Fibroblast of lung (primary cell): ENCODE data around the gene CD164. TPM values are rescaled to one million over a fixed set of nuclear protein-coding genes. Genes with fewer than 3 reads are reported as not detected.

Source experiments
- DNase-seq, 2 donors: peaks; one replicate each; pipeline versions ENCODE4 v3.0.0 to v3.0.0-alpha.2; 2010; ENCODE audit warnings: low read depth in 2 of 2
- H2AFZ ChIP-seq: 2 replicates; pipeline ENCODE4 v1.5.1; 2012; ENCODE audit warnings: low read length, control low read depth, inconsistent platforms
- H3K27ac ChIP-seq: 2 replicates; pipeline ENCODE4 v1.5.1; 2011; ENCODE audit warnings: low read length, control low read depth; ENCODE audit not compliant: insufficient read depth
- H3K27me3 ChIP-seq: 2 replicates; pipeline ENCODE4 v1.5.1; 2011; ENCODE audit warnings: mild to moderate bottlenecking, low read length; ENCODE audit not compliant: control insufficient read depth, insufficient read depth
- H3K36me3 ChIP-seq: 2 replicates; pipeline ENCODE4 v1.5.1; 2011; ENCODE audit warnings: low read length; ENCODE audit not compliant: control insufficient read depth, insufficient read depth
- H3K4me1 ChIP-seq: 2 replicates; pipeline ENCODE4 v1.5.1; 2011; ENCODE audit warnings: low read length; ENCODE audit not compliant: control insufficient read depth, insufficient read depth; ENCODE audit errors: extremely low read depth
- H3K4me2 ChIP-seq: 2 replicates; pipeline ENCODE4 v1.5.1; 2011; ENCODE audit warnings: low read length, control low read depth; ENCODE audit not compliant: insufficient read depth; ENCODE audit errors: extremely low read depth
- H3K4me3 ChIP-seq, 4 experiments: fragments of 200-600 bp in 1 of 4; sonication (generic) in 1 of 4; replicated peaks in 1 of 4; 2 replicates each; pipeline ENCODE4 v1.5.1; 2011 to 2016; ENCODE audit warnings: low read length in 4 of 4, low read depth in 3 of 4, mild to moderate bottlenecking in 3 of 4, control low read depth in 2 of 4, inconsistent platforms in 1 of 4, mixed read lengths in 1 of 4; ENCODE audit not compliant: insufficient read depth in 1 of 4; ENCODE audit errors: control extremely low read depth in 1 of 4
- H3K79me2 ChIP-seq: 2 replicates; pipeline ENCODE4 v1.5.1; 2012; ENCODE audit warnings: mild to moderate bottlenecking, low read length, inconsistent platforms; ENCODE audit not compliant: control insufficient read depth, insufficient read depth
- H3K9ac ChIP-seq: 2 replicates; pipeline ENCODE4 v1.5.1; 2011; ENCODE audit warnings: mild to moderate bottlenecking, low read length, control low read depth; ENCODE audit not compliant: insufficient read depth
- H3K9me3 ChIP-seq: 2 replicates; pipeline ENCODE4 v1.5.1; 2012; ENCODE audit warnings: low read depth, low read length; ENCODE audit not compliant: control insufficient read depth, insufficient read depth
- H4K20me1 ChIP-seq: 2 replicates; pipeline ENCODE4 v1.5.1; 2011; ENCODE audit warnings: low read length; ENCODE audit not compliant: control insufficient read depth, insufficient read depth; ENCODE audit errors: extremely low read depth
- EZH2 ChIP-seq: IDR thresholded peaks from 2 replicates; pipeline ENCODE4 v1.5.1; 2012; ENCODE audit warnings: low read length, control low read depth, mild to moderate bottlenecking; ENCODE audit errors: missing control alignments
- polyA plus RNA-seq, 2 donors: library from polyadenylated mRNA; depleted of rRNA in 1 of 2; stranded (reverse) in 1 of 2; unstranded in 1 of 2; fragments of >200 nt; gene quantifications; 2 replicates each; pipeline ENCODE4 v1.2.1, GENCODE V29; 2011 to 2012; ENCODE audit warnings: missing spikeins in 1 of 2
- total RNA-seq: library from RNA; depleted of rRNA; stranded (reverse); fragments of >200 nt; gene quantifications from 2 replicates; pipeline ENCODE4 v1.2.1, GENCODE V29; 2014
- TF ChIP-seq, protein P1 (sequence below), 2 donors: IDR thresholded peaks in 1 of 2; conservative IDR thresholded peaks in 1 of 2; 1 replicate in 1 of 2; 2 replicates in 1 of 2; pipeline ENCODE4 v1.5.1; 2011 to 2012; ENCODE audit warnings: low read length in 2 of 2, control low read depth in 1 of 2, inconsistent platforms in 1 of 2, low read depth in 1 of 2, mild to moderate bottlenecking in 1 of 2

CD164 gene
- total and polyA plus RNA-seq, 2 donors (not counting 1 experiment from before 2014, with no cell fraction given): 232 to 280 TPM

GRCh38 chr6:109363753-109364152 is 18.5 kb downstream of the CD164 start:
- H3K36me3 ChIP-seq: peaks cover 9% of the 10 kb centered on the region
- TF ChIP-seq, protein P1, sequence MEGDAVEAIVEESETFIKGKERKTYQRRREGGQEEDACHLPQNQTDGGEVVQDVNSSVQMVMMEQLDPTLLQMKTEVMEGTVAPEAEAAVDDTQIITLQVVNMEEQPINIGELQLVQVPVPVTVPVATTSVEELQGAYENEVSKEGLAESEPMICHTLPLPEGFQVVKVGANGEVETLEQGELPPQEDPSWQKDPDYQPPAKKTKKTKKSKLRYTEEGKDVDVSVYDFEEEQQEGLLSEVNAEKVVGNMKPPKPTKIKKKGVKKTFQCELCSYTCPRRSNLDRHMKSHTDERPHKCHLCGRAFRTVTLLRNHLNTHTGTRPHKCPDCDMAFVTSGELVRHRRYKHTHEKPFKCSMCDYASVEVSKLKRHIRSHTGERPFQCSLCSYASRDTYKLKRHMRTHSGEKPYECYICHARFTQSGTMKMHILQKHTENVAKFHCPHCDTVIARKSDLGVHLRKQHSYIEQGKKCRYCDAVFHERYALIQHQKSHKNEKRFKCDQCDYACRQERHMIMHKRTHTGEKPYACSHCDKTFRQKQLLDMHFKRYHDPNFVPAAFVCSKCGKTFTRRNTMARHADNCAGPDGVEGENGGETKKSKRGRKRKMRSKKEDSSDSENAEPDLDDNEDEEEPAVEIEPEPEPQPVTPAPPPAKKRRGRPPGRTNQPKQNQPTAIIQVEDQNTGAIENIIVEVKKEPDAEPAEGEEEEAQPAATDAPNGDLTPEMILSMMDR (conservative IDR thresholded peaks at IDR 0.05 in 1 of 2, IDR thresholded peaks at IDR 0.05 in 1 of 2; ENCODE audit: low read depth in 1 of 2, low read length in 2 of 2): no peak
- no peak for TF ChIP-seq EZH2

GRCh38 chr6:109362102-109362884 is 20.0 kb downstream of the CD164 start:
- no peak overlapping the region for H3K9ac ChIP-seq
- H4K20me1 ChIP-seq: no peaks in the 10 kb centered on the region
- H3K4me2 ChIP-seq: no peak overlapping the region
- no peak overlapping the region for H3K27ac ChIP-seq
- no peaks in the 10 kb centered on the region for H3K4me1 ChIP-seq
- no peaks in the 10 kb centered on the region for H3K9me3 ChIP-seq
- H3K79me2 ChIP-seq: no peaks in the 10 kb centered on the region
- TF ChIP-seq EZH2: no peak
- TF ChIP-seq, protein P1 (conservative IDR thresholded peaks at IDR 0.05 in 1 of 2, IDR thresholded peaks at IDR 0.05 in 1 of 2; ENCODE audit: low read depth in 1 of 2, low read length in 2 of 2): no peak
- peaks cover 9% of the 10 kb centered on the region for H3K36me3 ChIP-seq
- no peak overlapping the region for H2AFZ ChIP-seq
- H3K4me3 ChIP-seq: no peak overlapping the region
- DNase-seq: no peak
- H3K27me3 ChIP-seq: no peaks in the 10 kb centered on the region

More at GRCh38 chr6:109363753-109364152, 18.5 kb downstream of the CD164 start:
- no peaks in the 10 kb centered on the region for H3K79me2 ChIP-seq
- no peak overlapping the region for H3K27ac ChIP-seq
- H4K20me1 ChIP-seq: no peaks in the 10 kb centered on the region
- no peaks in the 10 kb centered on the region for H3K4me1 ChIP-seq
- H3K27me3 ChIP-seq: no peaks in the 10 kb centered on the region
- DNase-seq: no peak
- H3K9ac ChIP-seq: no peak overlapping the region
- H2AFZ ChIP-seq: no peak overlapping the region
- H3K4me2 ChIP-seq: no peak overlapping the region
- H3K4me3 ChIP-seq: no peak overlapping the region
- no peaks in the 10 kb centered on the region for H3K9me3 ChIP-seq

DNA sequence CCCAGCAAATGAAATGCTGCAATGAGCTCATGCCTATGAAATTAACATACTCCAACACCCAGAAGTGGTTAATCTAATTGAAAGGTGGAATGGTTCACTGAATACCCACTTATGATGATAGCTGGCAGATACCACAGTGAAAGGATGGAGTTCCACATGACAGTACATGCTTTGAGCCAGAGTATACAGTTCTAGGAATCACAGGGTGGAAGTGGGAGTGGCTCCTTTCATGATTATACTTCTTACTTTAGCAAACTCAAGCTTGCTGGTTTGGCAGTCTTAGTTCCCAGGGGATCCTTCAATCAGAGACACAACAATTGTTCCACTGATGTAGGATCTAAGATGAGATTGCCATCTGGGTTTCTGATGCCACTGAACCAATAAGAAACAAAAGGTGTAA is 21.5 kb downstream of the CD164 start:
- Histone ChIP-seq H3K79me2 (no peaks in the 10 kb centered on the region), H3K27me3 (no peaks in the 10 kb centered on the region), H3K36me3 (peaks cover 9% of the 10 kb centered on the region), H2AFZ (no peak overlapping the region), H3K4me2 (no peak overlapping the region), H4K20me1 (no peaks in the 10 kb centered on the region), H3K9me3 (no peaks in the 10 kb centered on the region), H3K4me1 (no peaks in the 10 kb centered on the region), H3K4me3 (no peak overlapping the region), H3K9ac (no peak overlapping the region), H3K27ac (no peak overlapping the region)
- TF ChIP-seq, protein P1 (conservative IDR thresholded peaks at IDR 0.05 in 1 of 2, IDR thresholded peaks at IDR 0.05 in 1 of 2; ENCODE audit: low read depth in 1 of 2, low read length in 2 of 2): no peak
- TF ChIP-seq EZH2: no peak
- no peak for DNase-seq
